Neural progenitor cell (in vitro differentiated cells): ENCODE results near the gene STEAP1. TPM values are rescaled to one million over a fixed set of nuclear protein-coding genes. Genes with fewer than 3 reads are reported as not detected.

ENCODE experiments used
- DNase-seq: peaks from one replicate; pipeline ENCODE4 v3.0.0-alpha.2; 2016; ENCODE audit warnings: low spot score
- H2AFZ ChIP-seq: fragments of 200-600 bp; sonication (generic); replicated peaks from 2 replicates; pipeline ENCODE4 v1.6.1; 2016; ENCODE audit warnings: antibody characterized with exemption
- H3F3A ChIP-seq: fragments of 200-600 bp; sonication (generic); 2 replicates; pipeline ENCODE4 v1.6.1; 2016; ENCODE audit warnings: antibody characterized with exemption, low read depth
- H3K27ac ChIP-seq: fragments of 200-600 bp; sonication (generic); 2 replicates; pipeline ENCODE4 v1.5.1; 2016; ENCODE audit warnings: mild to moderate bottlenecking
- H3K27me3 ChIP-seq: fragments of 200-600 bp; sonication (generic); 2 replicates; pipeline ENCODE4 v1.6.1; 2016; ENCODE audit warnings: mild to moderate bottlenecking, moderate library complexity
- H3K36me3 ChIP-seq: fragments of 200-600 bp; sonication (generic); 2 replicates; pipeline ENCODE4 v1.5.1; 2016
- H3K4me1 ChIP-seq: fragments of 200-600 bp; sonication (generic); 2 replicates; pipeline ENCODE4 v1.6.1; 2016; ENCODE audit warnings: mixed run types
- H3K4me2 ChIP-seq: fragments of 200-600 bp; sonication (generic); 2 replicates; pipeline ENCODE4 v1.6.1; 2016
- H3K4me3 ChIP-seq: fragments of 200-600 bp; sonication (generic); 2 replicates; pipeline ENCODE4 v1.5.1; 2016
- H3K79me2 ChIP-seq: fragments of 200-600 bp; sonication (generic); 2 replicates; pipeline ENCODE4 v1.6.1; 2016; ENCODE audit warnings: low read depth
- H3K9ac ChIP-seq: fragments of 200-600 bp; sonication (generic); 2 replicates; pipeline ENCODE4 v1.6.1; 2016
- H3K9me3 ChIP-seq: fragments of 200-600 bp; sonication (generic); 2 replicates; pipeline ENCODE4 v1.5.1; 2016; ENCODE audit warnings: low read depth
- H4K20me1 ChIP-seq: fragments of 200-600 bp; sonication (generic); 2 replicates; pipeline ENCODE4 v1.6.1; 2016; ENCODE audit warnings: low read depth
- H3K27ac Mint-ChIP-seq: 3 replicates; pipeline ENCODE4 v1.8.0; 2021; ENCODE audit warnings: mixed read lengths
- H3K27me3 Mint-ChIP-seq: 2 replicates; pipeline ENCODE4 v1.8.0; 2022; ENCODE audit warnings: low read depth, mild to moderate bottlenecking, inconsistent platforms, moderate library complexity, mixed read lengths; ENCODE audit not compliant: insufficient read depth
- H3K36me3 Mint-ChIP-seq: 3 replicates; pipeline ENCODE4 v1.8.0; 2021; ENCODE audit warnings: mixed read lengths
- H3K4me1 Mint-ChIP-seq: 3 replicates; pipeline ENCODE4 v1.8.0; 2021; ENCODE audit warnings: mixed read lengths
- H3K4me3 Mint-ChIP-seq: 3 replicates; pipeline ENCODE4 v1.8.0; 2021; ENCODE audit warnings: mild to moderate bottlenecking, moderate library complexity, mixed read lengths
- H3K9me3 Mint-ChIP-seq: 3 replicates; pipeline ENCODE4 v1.8.0; 2020; ENCODE audit warnings: mixed read lengths
- EZH2 ChIP-seq: fragments of 200-600 bp; sonication (generic); IDR thresholded peaks from 2 replicates; pipeline ENCODE4 v1.6.1; 2017; ENCODE audit warnings: antibody characterized with exemption, mild to moderate bottlenecking, moderate library complexity
- EZH2phosphoT487 ChIP-seq: fragments of 200-600 bp; sonication (generic); IDR thresholded peaks from 2 replicates; pipeline ENCODE4 v1.6.1; 2017; ENCODE audit warnings: antibody characterized with exemption
- total RNA-seq: library from RNA; depleted of rRNA; stranded (reverse); fragments of >200 nt; gene quantifications from 2 replicates; pipeline ENCODE4 v1.2.3, GENCODE V29; 2015; ENCODE audit warnings: low replicate concordance
- TF ChIP-seq, protein P1 (sequence below): fragments of 200-600 bp; sonication (generic); IDR thresholded peaks from 2 replicates; pipeline ENCODE4 v1.5.1; 2017; ENCODE audit warnings: antibody characterized with exemption, mild to moderate bottlenecking

STEAP1 gene
- total RNA-seq, 1 donor from 2014 or later: 2.3 TPM

DNA sequence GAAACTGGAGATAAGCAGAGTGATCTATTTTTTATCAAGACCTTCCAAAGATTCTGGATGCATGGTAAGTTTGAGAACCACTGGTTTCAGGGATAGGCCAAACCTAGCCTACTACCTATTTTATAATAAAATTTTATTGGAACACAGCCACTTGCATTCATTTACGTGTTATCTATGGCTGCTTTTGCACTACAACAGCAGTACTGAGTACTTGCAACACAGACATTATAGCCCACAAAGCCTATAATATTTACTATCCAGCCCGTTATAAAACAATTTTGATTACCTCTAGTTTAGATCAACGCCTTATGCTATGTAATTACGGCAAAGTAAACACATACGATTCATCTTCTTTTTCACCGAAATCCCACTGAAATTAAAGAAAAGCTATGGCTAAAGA lies 18.4 kb downstream of the STEAP1 start:
- no peaks in the 10 kb centered on the region for H3K27me3 Mint-ChIP-seq
- no peak for DNase-seq
- TF ChIP-seq, protein P1, sequence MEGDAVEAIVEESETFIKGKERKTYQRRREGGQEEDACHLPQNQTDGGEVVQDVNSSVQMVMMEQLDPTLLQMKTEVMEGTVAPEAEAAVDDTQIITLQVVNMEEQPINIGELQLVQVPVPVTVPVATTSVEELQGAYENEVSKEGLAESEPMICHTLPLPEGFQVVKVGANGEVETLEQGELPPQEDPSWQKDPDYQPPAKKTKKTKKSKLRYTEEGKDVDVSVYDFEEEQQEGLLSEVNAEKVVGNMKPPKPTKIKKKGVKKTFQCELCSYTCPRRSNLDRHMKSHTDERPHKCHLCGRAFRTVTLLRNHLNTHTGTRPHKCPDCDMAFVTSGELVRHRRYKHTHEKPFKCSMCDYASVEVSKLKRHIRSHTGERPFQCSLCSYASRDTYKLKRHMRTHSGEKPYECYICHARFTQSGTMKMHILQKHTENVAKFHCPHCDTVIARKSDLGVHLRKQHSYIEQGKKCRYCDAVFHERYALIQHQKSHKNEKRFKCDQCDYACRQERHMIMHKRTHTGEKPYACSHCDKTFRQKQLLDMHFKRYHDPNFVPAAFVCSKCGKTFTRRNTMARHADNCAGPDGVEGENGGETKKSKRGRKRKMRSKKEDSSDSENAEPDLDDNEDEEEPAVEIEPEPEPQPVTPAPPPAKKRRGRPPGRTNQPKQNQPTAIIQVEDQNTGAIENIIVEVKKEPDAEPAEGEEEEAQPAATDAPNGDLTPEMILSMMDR: no peak
- no peak for TF ChIP-seq EZH2
- TF ChIP-seq EZH2phosphoT487: no peak
- H3K4me1 Mint-ChIP-seq: no peaks in the 10 kb centered on the region
- peaks cover 8% of the 10 kb centered on the region for H3K9me3 ChIP-seq
- H3K9ac ChIP-seq: no peak overlapping the region
- H3K4me1 ChIP-seq: no peaks in the 10 kb centered on the region
- H3K27ac Mint-ChIP-seq: no peak overlapping the region
- H3K4me3 Mint-ChIP-seq: no peak overlapping the region
- H3K9me3 Mint-ChIP-seq: peaks cover 10% of the 10 kb centered on the region
- no peak overlapping the region for H3K4me2 ChIP-seq
- H3K27me3 ChIP-seq: no peaks in the 10 kb centered on the region
- no peaks in the 10 kb centered on the region for H3F3A ChIP-seq
- no peak overlapping the region for H3K27ac ChIP-seq
- H4K20me1 ChIP-seq: no peaks in the 10 kb centered on the region
- no peaks in the 10 kb centered on the region for H3K36me3 ChIP-seq
- no peak overlapping the region for H2AFZ ChIP-seq
- H3K4me3 ChIP-seq: no peak overlapping the region
- no peaks in the 10 kb centered on the region for H3K79me2 ChIP-seq
- no peaks in the 10 kb centered on the region for H3K36me3 Mint-ChIP-seq

DNA sequence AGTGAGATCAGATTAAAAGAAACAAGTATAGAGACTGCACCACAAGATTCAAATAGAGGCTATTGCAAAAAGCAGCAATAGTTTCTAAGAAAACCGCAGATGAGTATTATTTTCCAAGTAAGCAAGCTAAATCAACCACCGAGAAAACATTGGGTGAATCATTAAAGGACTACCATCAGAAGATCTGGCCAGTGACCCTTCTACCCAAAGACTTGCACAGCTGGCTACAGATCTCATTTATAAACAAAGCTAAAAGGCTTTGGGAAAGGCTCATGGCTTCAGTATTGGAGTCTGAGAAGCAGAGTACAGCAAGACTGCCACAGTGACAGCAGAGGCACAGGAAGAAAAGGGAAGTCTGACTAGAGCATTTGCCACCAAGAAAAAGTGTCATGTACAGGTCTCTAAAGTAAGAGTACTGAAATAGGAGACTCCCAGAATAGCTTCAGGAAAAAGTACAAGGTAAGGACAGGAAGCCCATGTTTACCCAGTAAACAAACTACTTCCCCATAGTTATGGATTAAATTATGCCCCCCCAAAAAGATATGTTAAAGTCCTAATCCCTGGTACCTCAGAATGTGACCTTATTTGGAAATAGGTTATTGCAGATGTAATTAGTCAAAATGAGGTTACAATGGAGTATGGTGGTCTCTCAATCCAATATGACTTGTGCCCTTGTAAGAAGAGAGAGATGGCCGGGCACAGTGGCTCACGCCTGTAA lies 19.0 kb downstream of the STEAP1 start:
- Histone ChIP-seq H3F3A (no peaks in the 10 kb centered on the region), H3K4me1 (no peaks in the 10 kb centered on the region), H3K36me3 (no peaks in the 10 kb centered on the region), H4K20me1 (no peaks in the 10 kb centered on the region), H3K27ac (no peak overlapping the region), H3K4me2 (no peak overlapping the region), H3K9me3 (peaks cover 8% of the 10 kb centered on the region), H3K27me3 (no peaks in the 10 kb centered on the region), H3K9ac (no peak overlapping the region), H2AFZ (no peak overlapping the region), H3K4me3 (no peak overlapping the region), H3K79me2 (no peaks in the 10 kb centered on the region)
- no peak for DNase-seq
- peaks cover 10% of the 10 kb centered on the region for H3K9me3 Mint-ChIP-seq
- TF ChIP-seq, protein P1: no peak
- TF ChIP-seq EZH2phosphoT487 (no peak), EZH2 (no peak)
- no peaks in the 10 kb centered on the region for H3K27me3 Mint-ChIP-seq
- no peaks in the 10 kb centered on the region for H3K36me3 Mint-ChIP-seq
- H3K4me3 Mint-ChIP-seq: no peak overlapping the region
- no peak overlapping the region for H3K27ac Mint-ChIP-seq
- no peaks in the 10 kb centered on the region for H3K4me1 Mint-ChIP-seq

DNA sequence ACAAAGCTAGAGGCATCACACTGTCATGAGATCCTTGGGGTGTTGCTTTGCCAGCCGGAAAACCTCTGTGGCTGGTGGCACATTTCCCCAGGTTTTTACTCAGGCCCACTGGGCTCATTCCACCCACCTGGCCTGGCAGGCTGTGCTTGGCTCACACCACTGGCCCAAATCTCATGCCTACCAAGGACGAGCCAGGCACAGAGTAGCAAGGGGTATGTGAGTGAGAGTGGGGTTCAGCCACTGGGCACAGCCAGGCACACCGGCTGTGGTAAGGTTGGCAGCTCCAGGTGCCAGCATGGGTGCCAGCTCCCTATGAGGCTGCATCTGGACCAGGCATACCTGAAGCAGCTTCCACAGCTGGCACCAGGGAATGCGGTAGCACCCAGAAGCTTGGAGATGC lies 21.4 kb downstream of the STEAP1 start:
- no peaks in the 10 kb centered on the region for H3K9me3 ChIP-seq
- DNase-seq: no peak
- no peak overlapping the region for H3K4me3 ChIP-seq
- Mint-ChIP-seq H3K9me3 (peaks cover 9% of the 10 kb centered on the region), H3K27ac (no peak overlapping the region), H3K36me3 (no peaks in the 10 kb centered on the region), H3K4me1 (no peaks in the 10 kb centered on the region), H3K27me3 (no peaks in the 10 kb centered on the region), H3K4me3 (no peak overlapping the region)
- no peak overlapping the region for H3K27ac ChIP-seq
- no peak overlapping the region for H3K4me2 ChIP-seq
- H4K20me1 ChIP-seq: no peaks in the 10 kb centered on the region
- H3K27me3 ChIP-seq: no peaks in the 10 kb centered on the region
- no peaks in the 10 kb centered on the region for H3K79me2 ChIP-seq
- no peaks in the 10 kb centered on the region for H3F3A ChIP-seq
- H3K4me1 ChIP-seq: no peaks in the 10 kb centered on the region
- no peaks in the 10 kb centered on the region for H3K36me3 ChIP-seq
- TF ChIP-seq EZH2phosphoT487: no peak
- TF ChIP-seq, protein P1: no peak
- no peak overlapping the region for H3K9ac ChIP-seq
- no peak overlapping the region for H2AFZ ChIP-seq
